Neural crest cell (in vitro differentiated cells): ENCODE measurements around the gene IFI6. TPM values are rescaled to one million over a fixed set of nuclear protein-coding genes. Genes with fewer than 3 reads are reported as not detected.
"Not testable (repeated sequence)": the region's sequence is repeated elsewhere in the genome, so short reads cannot be mapped to it uniquely, and the experiment has no call there.

Experiments used
- DNase-seq: peaks from one replicate; pipeline ENCODE4 v3.0.0; 2021; ENCODE audit warnings: low read depth, mixed read lengths, low spot score
- H3K27ac Mint-ChIP-seq: one replicate; pipeline ENCODE4 v1.8.0; 2021; ENCODE audit warnings: mild to moderate bottlenecking, mixed read lengths; ENCODE audit not compliant: unreplicated experiment
- H3K27me3 Mint-ChIP-seq: 2 replicates; pipeline ENCODE4 v1.8.0; 2021; ENCODE audit warnings: low read depth, mild to moderate bottlenecking, mixed read lengths
- H3K36me3 Mint-ChIP-seq: 2 replicates; pipeline ENCODE4 v1.8.0; 2021; ENCODE audit warnings: low read depth, mild to moderate bottlenecking, mixed read lengths
- H3K4me1 Mint-ChIP-seq: 2 replicates; pipeline ENCODE4 v1.8.0; 2021; ENCODE audit warnings: mixed read lengths
- H3K4me3 Mint-ChIP-seq: one replicate; pipeline ENCODE4 v1.8.0; 2021; ENCODE audit warnings: mild to moderate bottlenecking, mixed read lengths
- H3K9me3 Mint-ChIP-seq: 2 replicates; pipeline ENCODE4 v1.8.0; 2021; ENCODE audit warnings: mixed read lengths
- total RNA-seq: library from RNA; stranded (reverse); gene quantifications from 2 replicates; pipeline ENCODE4 v1.2.1, GENCODE V29; 2021
- TF ChIP-seq, protein P1 (sequence below): fragments of 200-600 bp; sonication (generic); conservative IDR thresholded peaks from 2 replicates; pipeline ENCODE4 v1.5.0; 2021; ENCODE audit warnings: antibody characterized with exemption, mild to moderate bottlenecking

IFI6 gene
- total RNA-seq, 1 donor from 2014 or later = 15.2 TPM

DNA sequence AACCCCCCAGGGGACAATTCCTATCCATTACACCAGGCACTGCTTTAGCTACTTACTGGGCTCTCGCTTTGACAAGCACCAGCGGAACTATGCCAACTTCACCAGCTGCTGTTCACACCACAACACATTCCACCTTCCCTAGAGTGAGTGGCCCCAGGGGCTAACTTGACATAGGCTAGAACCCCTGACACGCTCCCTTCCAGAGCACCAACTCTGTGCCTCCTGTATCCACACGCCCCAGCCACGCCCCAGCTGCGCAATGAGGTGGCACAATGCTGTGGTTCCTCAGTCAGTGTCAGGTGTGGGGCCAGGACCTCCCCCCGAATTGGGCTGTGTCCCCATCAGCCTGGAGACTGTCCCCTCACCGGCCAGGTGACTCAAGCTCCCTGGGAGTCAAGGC lies 25.3 kb downstream of the IFI6 start:
- Mint-ChIP-seq H3K4me1 (peaks cover 24% of the 10 kb centered on the region), H3K36me3 (no peaks in the 10 kb centered on the region), H3K9me3 (no peaks in the 10 kb centered on the region), H3K27me3 (no peaks in the 10 kb centered on the region), H3K27ac (no peak overlapping the region), H3K4me3 (no peak overlapping the region)
- TF ChIP-seq, protein P1, sequence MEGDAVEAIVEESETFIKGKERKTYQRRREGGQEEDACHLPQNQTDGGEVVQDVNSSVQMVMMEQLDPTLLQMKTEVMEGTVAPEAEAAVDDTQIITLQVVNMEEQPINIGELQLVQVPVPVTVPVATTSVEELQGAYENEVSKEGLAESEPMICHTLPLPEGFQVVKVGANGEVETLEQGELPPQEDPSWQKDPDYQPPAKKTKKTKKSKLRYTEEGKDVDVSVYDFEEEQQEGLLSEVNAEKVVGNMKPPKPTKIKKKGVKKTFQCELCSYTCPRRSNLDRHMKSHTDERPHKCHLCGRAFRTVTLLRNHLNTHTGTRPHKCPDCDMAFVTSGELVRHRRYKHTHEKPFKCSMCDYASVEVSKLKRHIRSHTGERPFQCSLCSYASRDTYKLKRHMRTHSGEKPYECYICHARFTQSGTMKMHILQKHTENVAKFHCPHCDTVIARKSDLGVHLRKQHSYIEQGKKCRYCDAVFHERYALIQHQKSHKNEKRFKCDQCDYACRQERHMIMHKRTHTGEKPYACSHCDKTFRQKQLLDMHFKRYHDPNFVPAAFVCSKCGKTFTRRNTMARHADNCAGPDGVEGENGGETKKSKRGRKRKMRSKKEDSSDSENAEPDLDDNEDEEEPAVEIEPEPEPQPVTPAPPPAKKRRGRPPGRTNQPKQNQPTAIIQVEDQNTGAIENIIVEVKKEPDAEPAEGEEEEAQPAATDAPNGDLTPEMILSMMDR = no peak
- DNase-seq = no peak

DNA sequence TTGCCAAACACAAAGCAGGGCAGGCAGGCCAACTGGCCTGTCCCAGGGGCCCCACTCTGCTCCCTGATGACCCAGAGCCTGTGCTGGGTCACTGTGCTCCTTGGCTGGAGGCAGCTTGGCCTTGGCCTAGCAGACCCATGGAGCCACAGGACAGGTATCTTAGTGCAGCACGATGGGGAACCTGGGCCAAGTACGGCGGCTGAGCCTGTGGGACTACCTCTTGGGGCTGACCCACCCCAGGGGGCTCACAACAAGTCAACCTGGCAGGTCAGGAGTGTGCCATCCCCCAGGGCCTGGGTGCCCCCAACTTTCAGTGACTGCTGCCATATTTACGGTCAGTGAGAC lies 26.9 kb downstream of the IFI6 start:
- Mint-ChIP-seq H3K9me3 (no peaks in the 10 kb centered on the region), H3K4me1 (peaks cover 11% of the 10 kb centered on the region), H3K4me3 (no peak overlapping the region), H3K27ac (no peak overlapping the region), H3K36me3 (no peaks in the 10 kb centered on the region), H3K27me3 (no peaks in the 10 kb centered on the region)
- no peak for DNase-seq
- TF ChIP-seq, protein P1 = no peak

DNA sequence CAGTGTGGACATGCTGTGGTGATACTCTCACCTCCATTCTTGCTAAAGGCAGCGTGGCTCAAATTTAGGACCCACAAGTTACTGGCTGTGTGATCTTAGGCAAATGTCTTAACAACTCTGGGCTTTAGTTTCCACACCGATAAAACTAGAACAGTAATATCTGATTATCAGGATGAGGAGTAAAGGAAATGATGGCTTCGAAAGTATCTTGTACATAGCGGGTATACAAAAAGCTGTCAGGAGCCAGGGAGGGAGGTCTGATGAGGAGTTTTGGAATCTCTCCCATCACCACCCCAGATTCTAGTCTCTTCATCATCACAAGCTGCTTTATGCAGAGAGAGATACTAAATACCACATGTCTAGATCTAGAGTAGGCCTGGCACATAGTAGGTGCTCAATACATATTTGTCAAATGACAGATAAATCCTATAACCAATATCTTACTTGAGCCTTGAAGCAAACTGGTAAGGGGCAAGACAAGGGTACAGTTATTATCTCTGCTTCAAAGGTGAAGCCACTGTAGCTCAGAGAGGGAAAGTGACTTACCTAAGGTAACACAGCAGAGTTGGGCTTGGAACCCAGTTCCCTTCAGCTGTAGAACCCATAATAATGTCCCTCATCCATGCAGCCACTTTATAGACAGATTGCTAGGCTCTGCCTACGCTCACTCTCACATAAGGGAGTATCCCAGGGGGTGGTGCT lies 27.5 kb downstream of the IFI6 start:
- H3K9me3 Mint-ChIP-seq = no peaks in the 10 kb centered on the region
- H3K36me3 Mint-ChIP-seq = no peaks in the 10 kb centered on the region
- TF ChIP-seq, protein P1 = no peak
- H3K27ac Mint-ChIP-seq = no peak overlapping the region
- no peak for DNase-seq
- peaks cover 8% of the 10 kb centered on the region for H3K4me1 Mint-ChIP-seq
- H3K27me3 Mint-ChIP-seq = no peaks in the 10 kb centered on the region
- H3K4me3 Mint-ChIP-seq = no peak overlapping the region

DNA sequence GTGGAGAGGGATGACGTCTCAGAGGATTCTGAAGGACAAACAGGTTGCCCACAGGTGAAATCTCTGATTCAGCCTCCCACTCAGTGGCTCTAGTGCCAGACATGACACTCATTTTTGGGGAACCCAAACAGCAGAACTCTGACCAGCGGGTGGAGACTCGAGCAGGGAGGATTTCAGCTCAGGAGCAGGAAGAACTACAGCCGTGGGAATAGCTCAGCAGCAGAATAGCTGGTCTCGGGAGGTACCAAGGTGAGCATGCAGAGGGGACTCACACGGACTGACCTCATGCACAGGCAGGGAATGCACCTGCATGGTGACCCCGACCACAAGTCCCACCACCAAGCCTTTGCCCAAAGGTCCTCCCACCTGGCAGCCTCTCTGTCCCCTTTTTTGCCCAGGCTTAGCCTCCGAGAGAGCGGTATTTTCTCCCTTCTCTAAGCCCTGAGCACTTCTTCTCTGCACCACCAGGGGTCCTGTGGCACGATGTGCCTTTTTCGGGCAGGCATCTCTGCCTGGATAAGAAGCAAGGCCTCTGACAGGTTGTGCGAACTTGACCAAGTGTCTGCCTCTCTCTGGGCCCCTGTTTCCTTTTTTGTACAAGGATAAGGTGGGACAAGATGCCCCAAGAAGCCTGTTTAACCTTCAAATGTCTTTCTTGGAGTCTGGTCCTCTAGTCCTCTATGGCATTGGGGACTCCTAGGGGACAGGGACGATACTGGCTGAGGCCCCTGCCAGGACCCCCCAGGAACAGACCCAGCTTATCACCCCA lies 28.2 kb downstream of the IFI6 start:
- H3K4me1 Mint-ChIP-seq = peaks cover 8% of the 10 kb centered on the region
- DNase-seq = peak; percentile 60
- H3K9me3 Mint-ChIP-seq = no peaks in the 10 kb centered on the region
- TF ChIP-seq, protein P1 = peak; percentile 80
- H3K4me3 Mint-ChIP-seq = no peak overlapping the region
- H3K36me3 Mint-ChIP-seq = no peaks in the 10 kb centered on the region
- H3K27me3 Mint-ChIP-seq = no peaks in the 10 kb centered on the region
- H3K27ac Mint-ChIP-seq = no peak overlapping the region

DNA sequence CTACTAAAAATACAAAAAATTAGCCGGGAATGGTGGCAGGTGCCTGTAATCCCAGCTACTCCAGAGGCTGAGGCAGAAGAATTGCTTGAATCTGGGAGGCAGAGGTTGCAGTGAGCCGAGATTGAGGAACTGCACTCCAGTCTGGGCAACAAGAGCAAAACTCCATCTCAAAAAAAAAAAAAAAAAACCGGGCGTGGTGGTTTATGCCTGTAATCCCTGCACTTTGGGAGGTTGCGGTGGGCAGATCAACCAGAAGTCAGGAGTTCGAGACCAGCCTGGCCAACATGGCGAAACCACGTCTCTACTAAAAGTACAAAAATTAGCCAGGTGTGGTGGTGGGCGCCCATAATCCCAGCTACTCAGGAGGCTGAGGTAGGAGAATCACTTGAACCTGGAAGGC lies 31.5 kb downstream of the IFI6 start:
- peaks cover 19% of the 10 kb centered on the region for H3K4me1 Mint-ChIP-seq
- not testable (repeated sequence) for H3K27ac Mint-ChIP-seq, H3K36me3 Mint-ChIP-seq, DNase-seq, H3K4me3 Mint-ChIP-seq, H3K27me3 Mint-ChIP-seq, H3K9me3 Mint-ChIP-seq

DNA sequence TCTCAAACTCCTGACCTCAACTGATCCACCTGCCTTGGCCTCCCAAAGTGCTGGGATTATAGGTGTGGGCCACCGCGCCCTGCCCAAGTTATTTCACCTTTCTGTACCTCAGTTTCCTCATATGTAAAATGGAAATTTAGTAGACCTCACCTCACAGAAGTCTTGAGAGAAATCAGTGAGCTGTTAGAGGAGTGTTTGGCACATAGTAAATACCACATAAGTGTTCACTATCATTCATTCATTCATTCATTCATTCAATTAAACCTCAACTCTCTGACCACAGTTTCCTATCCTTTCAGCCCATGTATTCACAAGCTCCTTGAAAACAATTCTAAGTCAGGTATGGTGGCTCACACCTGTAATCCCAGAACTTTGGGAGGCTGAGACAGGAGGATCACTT lies 33.2 kb downstream of the IFI6 start:
- DNase-seq = no peak
- H3K27me3 Mint-ChIP-seq = peaks cover 10% of the 10 kb centered on the region
- H3K9me3 Mint-ChIP-seq = no peaks in the 10 kb centered on the region
- H3K36me3 Mint-ChIP-seq = no peaks in the 10 kb centered on the region
- no peak overlapping the region for H3K4me3 Mint-ChIP-seq
- H3K27ac Mint-ChIP-seq = no peak overlapping the region
- TF ChIP-seq, protein P1 = no peak
- peaks cover 17% of the 10 kb centered on the region for H3K4me1 Mint-ChIP-seq
